Stomach (tissue), 4 donors: ENCODE results near the gene SLC8A2.
"Not testable (repeated sequence)": the region's sequence is repeated elsewhere in the genome, so short reads cannot be mapped to it uniquely, and the experiment has no call there.

ENCODE experiments used
- CTCF ChIP-seq, 7 experiments: fragments of 450-650 bp in 4 of 7; fragments of 200-600 bp in 3 of 7; sonication (generic) in 3 of 7; IDR thresholded peaks; one replicate each; pipeline ENCODE4 v1.5.1; 2016 to 2019; ENCODE audit warnings: antibody characterized with exemption in 7 of 7, control low read depth in 2 of 7, mild to moderate bottlenecking in 1 of 7
- EP300 ChIP-seq: sonication (generic); formaldehyde crosslinking; IDR thresholded peaks from one replicate; pipeline ENCODE4 v1.6.1; 2017; ENCODE audit warnings: antibody characterized with exemption
- POLR2A ChIP-seq, 4 donors: fragments of 450-650 bp; IDR thresholded peaks; one replicate each; pipeline ENCODE4 v1.6.1; 2016; ENCODE audit warnings: antibody characterized with exemption in 4 of 4, control low read depth in 2 of 4, mild to moderate bottlenecking in 1 of 4, moderate library complexity in 1 of 4
- POLR2AphosphoS5 ChIP-seq, 3 donors: sonication (generic); formaldehyde crosslinking; IDR thresholded peaks; one replicate each; pipeline ENCODE4 v1.6.1; 2016; ENCODE audit warnings: antibody characterized with exemption in 3 of 3

DNA sequence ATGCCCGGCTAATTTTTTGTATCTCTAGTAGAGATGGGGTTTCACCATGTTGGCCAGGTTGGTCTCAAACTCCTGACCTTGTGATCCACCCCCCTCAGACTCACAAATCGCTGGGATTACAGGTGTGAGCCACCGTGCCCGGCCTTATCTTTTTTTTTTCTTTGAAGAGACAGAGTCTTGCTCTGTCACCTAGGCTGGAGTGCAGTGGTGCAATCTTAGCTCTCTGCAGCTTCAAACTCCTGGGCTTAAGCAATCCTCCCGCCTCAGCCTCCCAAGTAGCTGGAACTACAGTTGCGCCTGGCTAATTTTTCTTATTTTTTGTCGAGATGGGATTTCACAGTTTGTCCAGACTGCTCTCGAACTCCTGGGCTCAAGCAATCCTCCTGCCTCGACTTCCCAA, 60.0 kb downstream of the SLC8A2 start:
- TF ChIP-seq CTCF (IDR thresholded peaks at IDR 0.05); POLR2AphosphoS5 (IDR thresholded peaks at IDR 0.05); EP300; POLR2A (IDR thresholded peaks at IDR 0.05): not testable (repeated sequence)
